SK-N-MC (cell line): ENCODE measurements around the gene CSF1R.

Source experiments
- DNase-seq: peaks from one replicate; pipeline ENCODE4 v3.0.0-alpha.2; 2011; ENCODE audit warnings: low read depth, low spot score
- H3K27ac ChIP-seq: fragments of 200-600 bp; sonication (generic); 2 replicates; pipeline ENCODE4 v1.5.1; 2016; ENCODE audit warnings: mixed run types
- H3K36me3 ChIP-seq: fragments of 200-600 bp; sonication (generic); 2 replicates; pipeline ENCODE4 v1.6.1; 2017; ENCODE audit warnings: antibody characterized with exemption, low read length, mixed read lengths; ENCODE audit not compliant: insufficient read depth
- H3K4me3 ChIP-seq: fragments of 200-600 bp; sonication (generic); 2 replicates; pipeline ENCODE4 v1.5.1; 2016
- H3K9ac ChIP-seq: fragments of 200-600 bp; sonication (generic); 2 replicates; pipeline ENCODE4 v1.8.0; 2017; ENCODE audit warnings: mixed run types, mixed read lengths; ENCODE audit not compliant: insufficient read length
- H3K9me3 ChIP-seq: fragments of 200-600 bp; sonication (generic); 2 replicates; pipeline ENCODE4 v1.6.1; 2017; ENCODE audit warnings: low read depth, mild to moderate bottlenecking, antibody characterized with exemption, low read length, moderate library complexity, mixed read lengths
- EZH2 ChIP-seq: fragments of 200-600 bp; sonication (generic); IDR thresholded peaks from one replicate; pipeline ENCODE4 v1.6.1; 2017; ENCODE audit warnings: antibody characterized with exemption
- FOXP2 ChIP-seq: optimal IDR thresholded peaks from 2 replicates; pipeline ENCODE3; 2011; ENCODE audit warnings: mild to moderate bottlenecking, moderate library complexity; ENCODE audit not compliant: insufficient read depth; ENCODE audit errors: extremely low read length, control extremely low read depth
- POLR2AphosphoS5 ChIP-seq: IDR thresholded peaks from 2 replicates; pipeline ENCODE4 v1.6.1; 2012; ENCODE audit warnings: mild to moderate bottlenecking, low read depth, low read length, borderline replicate concordance

The CSF1R gene

GRCh38 chr5:150122536-150123481 is 36.5 kb upstream of the CSF1R start:
- TF ChIP-seq EZH2: no peak
- no peak for TF ChIP-seq POLR2AphosphoS5
- no peak for TF ChIP-seq FOXP2
- Histone ChIP-seq H3K36me3 (no peaks in the 10 kb centered on the region), H3K9me3 (no peaks in the 10 kb centered on the region), H3K4me3 (no peak overlapping the region), H3K9ac (no peak overlapping the region), H3K27ac (no peak overlapping the region)
- no peak for DNase-seq

- no peaks in the 10 kb centered on the region for H3K9me3 ChIP-seq
- no peak overlapping the region for H3K9ac ChIP-seq
- no peak for DNase-seq
- TF ChIP-seq EZH2: no peak
- no peak for TF ChIP-seq POLR2AphosphoS5
- TF ChIP-seq FOXP2: no peak
- H3K27ac ChIP-seq: no peak overlapping the region
- no peaks in the 10 kb centered on the region for H3K36me3 ChIP-seq
- no peak overlapping the region for H3K4me3 ChIP-seq
Measured at GRCh38 chr5:150122158-150122510, 35.8 kb upstream of the CSF1R start.

DNA sequence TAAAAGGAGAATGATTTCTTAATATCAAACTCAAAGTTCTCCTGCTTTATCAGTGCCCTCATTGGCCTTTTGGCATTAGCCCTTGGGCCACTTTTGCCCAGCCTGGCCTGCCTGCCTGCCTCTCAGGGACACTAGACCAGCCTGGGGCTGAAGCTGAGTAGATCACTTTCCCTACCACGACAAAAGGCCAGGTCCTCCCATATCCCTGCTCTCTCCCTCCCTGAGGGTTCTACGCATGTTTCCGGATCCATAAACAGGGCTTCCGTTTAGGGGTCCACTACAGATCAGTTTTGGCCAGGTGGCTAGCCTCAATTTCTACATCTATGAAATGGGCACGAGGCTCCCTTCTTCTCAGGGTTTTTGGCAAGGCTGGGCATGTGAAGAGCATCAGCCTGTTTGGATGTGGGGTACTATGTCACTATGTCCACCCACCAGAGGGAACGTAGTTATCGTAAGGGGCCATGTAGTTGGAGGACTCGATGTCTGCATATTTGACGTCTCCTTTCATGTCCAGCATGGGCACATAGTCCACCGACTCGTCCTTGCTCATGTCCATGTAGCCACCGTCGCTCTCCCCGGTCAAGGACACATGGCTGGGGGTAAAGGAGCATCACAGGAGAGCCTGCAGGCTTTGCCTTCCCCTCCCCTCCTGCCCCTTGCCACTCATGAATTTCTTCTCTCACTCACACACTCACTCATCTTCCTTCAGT is 35.2 kb upstream of the CSF1R start:
- Histone ChIP-seq H3K27ac (no peak overlapping the region), H3K36me3 (no peaks in the 10 kb centered on the region), H3K9ac (no peak overlapping the region), H3K4me3 (no peak overlapping the region), H3K9me3 (no peaks in the 10 kb centered on the region)
- no peak for TF ChIP-seq POLR2AphosphoS5
- TF ChIP-seq FOXP2: no peak
- no peak for TF ChIP-seq EZH2
- DNase-seq: no peak

GRCh38 chr5:150120617-150121447 is 34.5 kb upstream of the CSF1R start:
- Histone ChIP-seq H3K36me3 (no peaks in the 10 kb centered on the region), H3K4me3 (no peak overlapping the region), H3K9me3 (no peaks in the 10 kb centered on the region), H3K9ac (no peak overlapping the region), H3K27ac (no peak overlapping the region)
- no peak for DNase-seq
- TF ChIP-seq FOXP2 (no peak), POLR2AphosphoS5 (no peak), EZH2 (no peak)

- Histone ChIP-seq H3K4me3 (no peak overlapping the region), H3K36me3 (no peaks in the 10 kb centered on the region), H3K27ac (no peak overlapping the region), H3K9ac (no peak overlapping the region), H3K9me3 (no peaks in the 10 kb centered on the region)
- DNase-seq: no peak
- TF ChIP-seq POLR2AphosphoS5 (no peak), FOXP2 (no peak), EZH2 (no peak)
Measured at GRCh38 chr5:150120062-150120441, 33.7 kb upstream of the CSF1R start.

- TF ChIP-seq POLR2AphosphoS5 (no peak), EZH2 (no peak), FOXP2 (no peak)
- Histone ChIP-seq H3K9me3 (no peaks in the 10 kb centered on the region), H3K4me3 (no peak overlapping the region), H3K27ac (no peak overlapping the region), H3K9ac (no peak overlapping the region), H3K36me3 (no peaks in the 10 kb centered on the region)
- DNase-seq: no peak
Measured at GRCh38 chr5:150119421-150120061, 33.2 kb upstream of the CSF1R start.

DNA sequence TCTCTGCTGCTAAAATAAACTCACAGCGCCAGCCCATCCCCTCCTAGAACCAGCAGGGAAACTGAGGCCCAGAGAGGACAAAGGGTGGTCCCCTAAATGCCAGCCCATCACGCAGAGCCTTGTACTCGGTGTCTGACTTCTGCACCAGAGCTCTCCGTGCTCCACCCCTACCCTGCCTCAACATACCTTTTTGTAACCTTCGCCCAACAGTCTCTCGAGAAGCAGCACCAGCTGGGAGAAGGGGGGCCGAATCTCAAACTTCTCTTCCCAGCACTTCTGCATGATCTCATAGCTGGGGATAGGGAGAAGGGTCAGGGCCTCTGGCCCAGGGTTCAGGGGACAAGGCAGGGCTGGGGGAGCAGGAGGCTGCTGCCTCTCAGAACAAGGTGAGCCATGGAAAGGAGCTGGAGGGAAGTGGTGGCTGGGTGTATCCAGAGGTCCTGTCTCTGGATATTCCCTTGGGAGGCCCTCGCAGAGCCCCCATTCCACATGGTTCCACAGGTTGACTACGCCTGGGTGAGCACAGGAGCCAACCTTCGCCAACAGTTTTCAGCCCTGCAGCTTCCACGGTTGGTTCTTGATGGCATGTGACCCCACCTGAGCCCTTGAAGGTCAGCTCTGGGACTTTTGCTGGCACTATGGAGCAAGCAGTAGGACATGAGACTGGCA is 32.3 kb upstream of the CSF1R start:
- no peak overlapping the region for H3K4me3 ChIP-seq
- TF ChIP-seq FOXP2 (no peak), EZH2 (no peak), POLR2AphosphoS5 (no peak)
- no peaks in the 10 kb centered on the region for H3K36me3 ChIP-seq
- DNase-seq: no peak
- no peak overlapping the region for H3K9ac ChIP-seq
- no peak overlapping the region for H3K27ac ChIP-seq
- no peaks in the 10 kb centered on the region for H3K9me3 ChIP-seq
